Gastrocnemius medialis (tissue), 4 donors: ENCODE measurements around the gene RORC. TPM values are rescaled to one million over a fixed set of nuclear protein-coding genes. Genes with fewer than 3 reads are reported as not detected.

Experiments used
- ATAC-seq, 2 donors: fragments of 150-250 bp; one replicate each; pipeline ENCODE4 v1.9.1; 2016
- DNase-seq, 2 donors: peaks; one replicate each; pipeline ENCODE4 v3.0.0-alpha.2; 2019
- H3K27ac ChIP-seq, 4 donors: fragments of 200-600 bp; sonication (generic); 1 replicate in 1 of 4; 2 replicates in 3 of 4; pipeline ENCODE4 v1.5.1; 2016 to 2018; ENCODE audit warnings: mild to moderate bottlenecking in 2 of 4, moderate library complexity in 1 of 4
- H3K27me3 ChIP-seq, 3 donors: fragments of 200-600 bp; sonication (generic) in 2 of 3; 1 replicate in 1 of 3; 2 replicates in 2 of 3; pipeline versions ENCODE4 v1.5.1 to v1.6.0; 2016 to 2019; ENCODE audit warnings: mild to moderate bottlenecking in 1 of 3, moderate library complexity in 1 of 3
- H3K36me3 ChIP-seq, 2 donors: fragments of 200-600 bp; sonication (generic) in 1 of 2; one replicate each; pipeline ENCODE4 v1.5.1; 2017 to 2018
- H3K4me1 ChIP-seq, 2 donors: fragments of 200-600 bp; sonication (generic) in 1 of 2; one replicate each; pipeline ENCODE4 v1.5.1; 2016 to 2017; ENCODE audit warnings: mild to moderate bottlenecking in 2 of 2
- H3K4me3 ChIP-seq, 4 donors: fragments of 200-600 bp; sonication (generic) in 3 of 4; 1 replicate in 1 of 4; 2 replicates in 3 of 4; pipeline ENCODE4 v1.5.1; 2016 to 2019; ENCODE audit warnings: mild to moderate bottlenecking in 2 of 4
- H3K9me3 ChIP-seq, 3 donors: fragments of 200-600 bp; sonication (generic) in 2 of 3; 1 replicate in 1 of 3; 2 replicates in 2 of 3; pipeline ENCODE4 v1.5.1; 2016 to 2019
- CTCF ChIP-seq, 5 experiments: fragments of 450-650 bp in 3 of 5; fragments of 200-600 bp in 2 of 5; sonication (generic) in 2 of 5; IDR thresholded peaks in 4 of 5; conservative IDR thresholded peaks in 1 of 5; 1 replicate in 4 of 5; 2 replicates in 1 of 5; pipeline ENCODE4 v1.5.1; 2016 to 2019; ENCODE audit warnings: antibody characterized with exemption in 5 of 5, mild to moderate bottlenecking in 3 of 5, moderate library complexity in 3 of 5
- POLR2A ChIP-seq, 2 donors: fragments of 450-650 bp; IDR thresholded peaks; one replicate each; pipeline ENCODE4 v1.6.1; 2017; ENCODE audit warnings: antibody characterized with exemption in 2 of 2, mild to moderate bottlenecking in 2 of 2, moderate library complexity in 2 of 2
- in situ Hi-C, 4 donors: fragments of 200-750 bp; cut with MboI; loops; one replicate each; pipeline versions ENCODE4 v1.15.0 to v1.8.0; 2017; ENCODE audit warnings: low sequenced_read_pairs in 4 of 4
- intact Hi-C: fragments of 100-400 bp; cut with DNase I; formaldehyde crosslinking; loops from one replicate; pipeline ENCODE4 v1.15.1; 2023; ENCODE audit warnings: low total_unique reads
- total RNA-seq, 4 donors: library from RNA; depleted of rRNA; stranded (reverse); fragments of >200 nt; gene quantifications; one replicate each; pipeline versions ENCODE4 v1.1.0 to v1.2.3, GENCODE V29; 2016

RORC gene
- total RNA-seq, 4 donors from 2014 or later, result 61.3 to 251 (median 163) TPM

DNA sequence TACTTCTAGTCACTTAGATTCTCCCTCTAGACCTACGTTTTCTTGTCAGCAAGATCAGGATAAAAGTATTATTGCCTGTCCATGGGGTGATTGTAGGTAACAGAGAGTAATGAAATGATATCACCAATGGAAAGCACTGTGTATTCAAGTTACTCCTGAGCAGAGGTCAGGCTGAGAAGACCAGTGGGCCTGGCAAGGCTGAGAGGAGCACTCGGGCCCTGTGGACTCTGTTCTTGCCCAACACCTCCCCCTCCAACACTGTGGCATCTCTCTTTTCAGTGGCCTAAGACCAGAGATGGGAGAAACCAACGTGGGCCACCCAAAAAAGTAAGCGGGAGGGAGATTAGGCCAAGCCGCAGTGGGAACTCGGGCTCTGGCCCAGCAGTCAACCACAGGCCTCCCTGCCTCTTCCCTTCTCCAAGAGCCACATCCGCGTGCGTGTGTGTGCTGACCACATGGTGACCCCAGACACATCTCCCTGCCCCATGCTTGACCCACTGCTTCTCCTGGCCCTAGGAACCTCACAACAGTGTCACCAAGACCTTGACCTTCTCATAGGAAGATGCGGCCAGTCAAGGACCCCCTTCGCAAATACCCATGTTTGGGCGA lies 12.3 kb downstream of the RORC start:
- peak overlapping the region; percentile 44 to 99 (median 64) for H3K27ac ChIP-seq
- in situ Hi-C loops (no loop called here), intact Hi-C loops (no loop called here)

DNA sequence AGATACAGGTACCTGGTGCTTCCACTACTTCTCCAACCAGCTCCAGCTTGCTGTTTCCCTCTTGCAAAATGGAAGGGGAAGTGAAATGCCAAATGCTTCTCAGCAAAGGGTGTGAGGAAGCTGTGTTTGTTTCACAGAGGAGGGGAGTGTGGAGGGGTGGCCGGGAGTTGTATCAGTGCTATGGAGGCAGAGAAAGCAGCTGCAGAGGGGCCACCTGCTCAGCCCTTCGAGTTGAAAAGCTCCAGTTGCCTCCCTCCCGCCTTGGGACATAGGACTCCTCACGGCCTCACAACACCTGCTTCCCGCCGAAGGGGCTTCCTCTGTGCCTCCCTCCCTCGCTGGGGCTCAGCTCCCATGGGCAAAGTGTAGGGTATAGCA lies 14.3 kb downstream of the RORC start:
- Histone ChIP-seq H3K27ac (no peak overlapping the region), H3K4me3 (no peak overlapping the region), H3K36me3 (peaks cover 0 to 33% of the 10 kb centered on the region in 2 donors), H3K27me3 (no peaks in the 10 kb centered on the region), H3K9me3 (no peaks in the 10 kb centered on the region), H3K4me1 (peaks cover 26 to 32% of the 10 kb centered on the region in 2 donors)
- intact Hi-C loops (no loop called here), in situ Hi-C loops (no loop called here)
- no peak for DNase-seq
- ATAC-seq, result no peak
- no peak for TF ChIP-seq POLR2A (IDR thresholded peaks at IDR 0.05)
- no peak for TF ChIP-seq CTCF (IDR thresholded peaks at IDR 0.05 in 4 of 5, conservative IDR thresholded peaks at IDR 0.05 in 1 of 5)

More for the DNA sequence above, 12.3 kb downstream of the RORC start:
- Histone ChIP-seq H3K27me3 (no peaks in the 10 kb centered on the region), H3K36me3 (peaks cover 0 to 25% of the 10 kb centered on the region in 2 donors), H3K4me3 (no peak overlapping the region), H3K9me3 (no peaks in the 10 kb centered on the region), H3K4me1 (peaks cover 27 to 31% of the 10 kb centered on the region in 2 donors)
- DNase-seq, result no peak
- TF ChIP-seq CTCF (IDR thresholded peaks at IDR 0.05 in 4 of 5, conservative IDR thresholded peaks at IDR 0.05 in 1 of 5), result no peak
- no peak for TF ChIP-seq POLR2A (IDR thresholded peaks at IDR 0.05)
- ATAC-seq, result no peak

GRCh38 chr1:151816548-151817352 lies 14.9 kb downstream of the RORC start:
- peaks cover 0 to 37% of the 10 kb centered on the region in 2 donors for H3K36me3 ChIP-seq
- no peaks in the 10 kb centered on the region for H3K9me3 ChIP-seq
- TF ChIP-seq CTCF (IDR thresholded peaks at IDR 0.05 in 4 of 5, conservative IDR thresholded peaks at IDR 0.05 in 1 of 5) (no peak), POLR2A (IDR thresholded peaks at IDR 0.05) (no peak)
- H3K27ac ChIP-seq, result peak overlapping the region in 1 of 4 donors; percentile 22
- no peaks in the 10 kb centered on the region for H3K27me3 ChIP-seq
- intact Hi-C loops, result no loop called here
- H3K4me1 ChIP-seq, result peaks cover 20 to 37% of the 10 kb centered on the region in 2 donors
- in situ Hi-C loops, result no loop called here
- ATAC-seq (no peak), DNase-seq (no peak)
- no peak overlapping the region for H3K4me3 ChIP-seq

GRCh38 chr1:151815716-151816327 lies 15.8 kb downstream of the RORC start:
- Histone ChIP-seq H3K4me1 (peaks cover 13 to 32% of the 10 kb centered on the region in 2 donors), H3K9me3 (no peaks in the 10 kb centered on the region), H3K27me3 (no peaks in the 10 kb centered on the region), H3K36me3 (peaks cover 0 to 45% of the 10 kb centered on the region in 2 donors), H3K4me3 (no peak overlapping the region), H3K27ac (peak overlapping the region in 1 of 4 donors; percentile 22)
- no peak for ATAC-seq
- intact Hi-C loops (no loop called here), in situ Hi-C loops (no loop called here)
- no peak for DNase-seq
- no peak for TF ChIP-seq CTCF (IDR thresholded peaks at IDR 0.05 in 4 of 5, conservative IDR thresholded peaks at IDR 0.05 in 1 of 5)
- TF ChIP-seq POLR2A (IDR thresholded peaks at IDR 0.05), result no peak
